Measurements from ENCODE around the gene EOGT. TPM values are rescaled to one million over a fixed set of nuclear protein-coding genes. Genes with fewer than 3 reads are reported as not detected.

EOGT gene
- total RNA-seq, 1 experiment from 2014 or later: 49.9 TPM

DNA sequence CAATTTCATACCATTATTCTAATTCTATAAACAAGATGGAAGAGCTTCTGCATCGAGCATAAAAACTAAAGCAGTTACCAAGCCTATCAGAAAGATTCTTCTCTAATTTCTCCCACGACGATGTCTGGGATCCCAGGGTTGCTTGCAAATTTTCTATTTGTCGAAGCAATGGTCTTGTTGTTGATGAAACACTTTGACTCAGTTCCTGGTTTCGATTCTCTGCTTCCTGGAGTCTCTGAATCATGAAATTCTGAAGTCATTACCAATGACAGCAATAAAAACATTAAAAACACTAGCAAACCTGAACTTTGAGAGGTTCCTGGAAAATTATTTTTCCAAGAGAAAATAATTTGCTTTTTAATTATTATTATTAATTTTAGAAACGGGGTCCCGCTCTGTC is 20.0 kb upstream of the EOGT start:
- Histone ChIP-seq H3K27me3 (ENCODE audit: low read length) (no peaks in the 10 kb centered on the region), H4K20me1 (ENCODE audit: insufficient read depth, low read depth, low read length) (no peaks in the 10 kb centered on the region), H3K4me2 (ENCODE audit: low read depth, low read length, poor library complexity, severe bottlenecking) (no peak overlapping the region), H3K36me3 (ENCODE audit: insufficient read depth, low read length) (peaks cover 53% of the 10 kb centered on the region), H3K27ac (ENCODE audit: low read length) (no peak overlapping the region), H3K79me2 (ENCODE audit: low read length) (0 out of 2 replicates have a peak, but pooled peaks cover 2% of the 10 kb centered on the region), H3K9ac (ENCODE audit: low read length) (no peak overlapping the region), H3K9me2 (replicated peaks; ENCODE audit: insufficient read depth, low read length) (no peaks in the 10 kb centered on the region), H3K9me3 (ENCODE audit: low read length) (no peaks in the 10 kb centered on the region), H2AFZ (ENCODE audit: low read length) (no peak overlapping the region), H3K4me1 (ENCODE audit: low read length) (no peaks in the 10 kb centered on the region), H3K4me3 (ENCODE audit: low read length) (no peak overlapping the region)
- DNase-seq: no peak

DNA sequence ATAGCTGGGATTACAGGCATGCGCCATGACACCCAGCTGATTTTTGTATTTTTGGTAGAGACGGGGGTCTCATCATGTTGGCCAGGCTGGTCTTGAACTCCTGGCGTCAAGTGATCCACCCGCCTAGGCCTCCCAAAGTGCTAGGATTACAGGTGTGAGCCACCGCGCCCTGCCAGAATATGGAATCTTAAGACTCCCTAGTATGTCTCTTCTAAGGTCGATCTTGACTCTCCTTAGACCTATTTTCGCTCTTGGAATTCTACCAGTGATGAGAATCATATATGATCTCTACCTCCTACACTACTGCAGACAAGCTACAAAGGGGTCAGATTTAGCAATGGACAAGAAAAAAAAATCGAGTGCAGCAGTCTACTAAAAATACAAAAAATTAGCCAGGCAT is 19.3 kb upstream of the EOGT start:
- no peak overlapping the region for H3K27ac ChIP-seq (ENCODE audit: low read length)
- H4K20me1 ChIP-seq (ENCODE audit: insufficient read depth, low read depth, low read length): no peaks in the 10 kb centered on the region
- H3K79me2 ChIP-seq (ENCODE audit: low read length): 0 out of 2 replicates have a peak, but pooled peaks cover 2% of the 10 kb centered on the region
- no peaks in the 10 kb centered on the region for H3K27me3 ChIP-seq (ENCODE audit: low read length)
- no peaks in the 10 kb centered on the region for H3K9me2 ChIP-seq (replicated peaks; ENCODE audit: insufficient read depth, low read length)
- H3K9ac ChIP-seq (ENCODE audit: low read length): no peak overlapping the region
- no peak overlapping the region for H2AFZ ChIP-seq (ENCODE audit: low read length)
- no peaks in the 10 kb centered on the region for H3K4me1 ChIP-seq (ENCODE audit: low read length)
- H3K36me3 ChIP-seq (ENCODE audit: insufficient read depth, low read length): peaks cover 52% of the 10 kb centered on the region
- no peak for DNase-seq
- no peak overlapping the region for H3K4me2 ChIP-seq (ENCODE audit: low read depth, low read length, poor library complexity, severe bottlenecking)
- H3K9me3 ChIP-seq (ENCODE audit: low read length): no peaks in the 10 kb centered on the region
- no peak overlapping the region for H3K4me3 ChIP-seq (ENCODE audit: low read length)

DNA sequence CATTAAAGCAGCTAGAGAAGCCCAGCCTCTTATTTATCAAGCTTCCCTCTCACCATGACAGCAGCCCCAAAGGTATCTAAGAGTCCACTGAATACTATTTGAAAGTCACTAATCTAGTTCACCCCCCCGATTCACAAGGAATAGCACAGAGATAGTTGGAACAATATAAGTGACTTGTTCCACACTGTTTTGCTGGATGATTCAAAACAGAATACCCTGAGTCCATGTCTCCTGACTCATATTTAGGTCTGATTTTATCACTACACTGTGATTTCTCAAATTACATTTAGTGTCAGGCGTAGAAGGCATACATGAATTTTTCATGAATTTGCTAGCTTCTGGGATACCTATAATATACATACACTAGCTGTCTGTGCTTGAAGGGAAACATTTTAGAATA is 18.7 kb upstream of the EOGT start:
- peaks cover 57% of the 10 kb centered on the region for H3K36me3 ChIP-seq (ENCODE audit: insufficient read depth, low read length)
- H3K79me2 ChIP-seq (ENCODE audit: low read length): 0 out of 2 replicates have a peak, but pooled peaks cover 2% of the 10 kb centered on the region

DNA sequence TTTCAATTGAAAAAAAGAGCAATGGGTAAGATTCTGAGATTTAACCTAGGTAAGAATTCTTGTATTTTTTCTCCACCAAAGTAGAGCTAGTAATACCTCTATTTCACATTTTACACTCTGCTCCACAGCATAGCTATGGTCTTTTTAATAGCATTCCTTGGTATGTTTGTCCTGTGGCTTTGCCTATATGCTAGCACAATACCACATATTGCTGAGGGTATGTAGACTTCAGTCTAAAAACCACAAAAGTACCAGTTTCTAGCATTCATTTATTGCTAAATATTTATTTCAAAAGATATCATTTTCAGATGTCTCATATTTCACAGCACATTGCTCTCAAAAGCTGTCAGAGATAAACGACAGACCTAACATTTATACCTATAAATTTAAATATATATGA is 18.2 kb upstream of the EOGT start:
- Histone ChIP-seq H4K20me1 (ENCODE audit: insufficient read depth, low read depth, low read length) (no peaks in the 10 kb centered on the region), H3K27me3 (ENCODE audit: low read length) (no peaks in the 10 kb centered on the region), H3K9me3 (ENCODE audit: low read length) (no peaks in the 10 kb centered on the region), H3K79me2 (ENCODE audit: low read length) (0 out of 2 replicates have a peak, but pooled peaks cover 2% of the 10 kb centered on the region), H3K9me2 (replicated peaks; ENCODE audit: insufficient read depth, low read length) (no peaks in the 10 kb centered on the region), H3K4me1 (ENCODE audit: low read length) (no peaks in the 10 kb centered on the region), H3K4me2 (ENCODE audit: low read depth, low read length, poor library complexity, severe bottlenecking) (no peak overlapping the region), H3K9ac (ENCODE audit: low read length) (no peak overlapping the region), H2AFZ (ENCODE audit: low read length) (no peak overlapping the region), H3K36me3 (ENCODE audit: insufficient read depth, low read length) (peaks cover 58% of the 10 kb centered on the region), H3K27ac (ENCODE audit: low read length) (no peak overlapping the region), H3K4me3 (ENCODE audit: low read length) (no peak overlapping the region)
- no peak for DNase-seq

More for the DNA sequence above, 18.7 kb upstream of the EOGT start:
- Histone ChIP-seq H2AFZ (ENCODE audit: low read length) (no peak overlapping the region), H3K27ac (ENCODE audit: low read length) (no peak overlapping the region), H3K4me1 (ENCODE audit: low read length) (no peaks in the 10 kb centered on the region), H3K9ac (ENCODE audit: low read length) (no peak overlapping the region), H3K9me2 (replicated peaks; ENCODE audit: insufficient read depth, low read length) (no peaks in the 10 kb centered on the region), H3K27me3 (ENCODE audit: low read length) (no peaks in the 10 kb centered on the region), H4K20me1 (ENCODE audit: insufficient read depth, low read depth, low read length) (no peaks in the 10 kb centered on the region), H3K4me2 (ENCODE audit: low read depth, low read length, poor library complexity, severe bottlenecking) (no peak overlapping the region), H3K4me3 (ENCODE audit: low read length) (no peak overlapping the region), H3K9me3 (ENCODE audit: low read length) (no peaks in the 10 kb centered on the region)
- DNase-seq: no peak

DNA sequence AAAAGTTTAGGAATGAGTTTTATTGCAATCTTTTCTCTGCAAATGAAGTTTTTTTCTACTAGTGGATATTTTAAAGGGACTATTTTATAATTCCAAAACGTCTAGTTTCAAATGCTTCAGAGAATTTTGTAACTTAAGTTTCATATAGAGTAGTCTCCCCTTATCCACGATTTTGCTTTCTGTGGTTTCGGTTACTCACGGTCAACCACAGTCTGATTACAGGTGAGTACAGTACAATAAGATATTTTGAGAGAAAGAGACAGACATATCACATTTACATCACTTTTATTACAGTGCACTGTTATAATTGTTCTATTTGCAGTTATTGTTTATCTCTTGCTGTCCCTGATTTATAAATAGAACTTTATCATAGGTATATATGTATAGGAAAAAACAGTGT is 7.4 kb upstream of the EOGT start:
- H3K4me2 ChIP-seq (ENCODE audit: low read depth, low read length, poor library complexity, severe bottlenecking): no peak overlapping the region
- H3K79me2 ChIP-seq (ENCODE audit: low read length): no peaks in the 10 kb centered on the region
- H3K36me3 ChIP-seq (ENCODE audit: insufficient read depth, low read length): peaks cover 43% of the 10 kb centered on the region
- no peak overlapping the region for H3K9ac ChIP-seq (ENCODE audit: low read length)
- H2AFZ ChIP-seq (ENCODE audit: low read length): no peak overlapping the region
- no peaks in the 10 kb centered on the region for H3K27me3 ChIP-seq (ENCODE audit: low read length)
- H4K20me1 ChIP-seq (ENCODE audit: insufficient read depth, low read depth, low read length): no peaks in the 10 kb centered on the region
- no peaks in the 10 kb centered on the region for H3K9me2 ChIP-seq (replicated peaks; ENCODE audit: insufficient read depth, low read length)
- H3K27ac ChIP-seq (ENCODE audit: low read length): no peak overlapping the region
- DNase-seq: no peak
- H3K9me3 ChIP-seq (ENCODE audit: low read length): no peaks in the 10 kb centered on the region
- no peaks in the 10 kb centered on the region for H3K4me1 ChIP-seq (ENCODE audit: low read length)
- H3K4me3 ChIP-seq (ENCODE audit: low read length): no peak overlapping the region

DNA sequence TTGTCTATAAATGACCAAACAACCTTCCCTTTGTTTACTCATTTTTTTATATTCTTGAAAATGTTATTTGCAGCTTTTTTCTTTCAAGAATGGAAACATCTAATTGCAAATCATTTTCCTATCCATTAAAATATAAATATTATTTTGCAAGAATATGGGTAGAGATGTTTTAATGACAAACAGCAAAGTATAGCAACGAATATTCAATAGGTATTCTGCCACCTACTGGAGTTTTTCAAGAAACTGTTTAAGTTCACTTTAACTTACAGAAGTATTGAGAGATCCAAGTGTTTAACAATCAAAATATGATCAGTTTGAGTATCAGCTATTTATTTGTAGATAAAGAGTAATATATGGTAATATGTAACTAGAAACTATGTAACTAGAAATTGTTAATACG is 6.9 kb upstream of the EOGT start:
- Histone ChIP-seq H3K9me3 (ENCODE audit: low read length) (no peaks in the 10 kb centered on the region), H2AFZ (ENCODE audit: low read length) (no peak overlapping the region), H3K4me1 (ENCODE audit: low read length) (peaks cover 3% of the 10 kb centered on the region; the same call in 1 of the 2 replicates), H4K20me1 (ENCODE audit: insufficient read depth, low read depth, low read length) (no peaks in the 10 kb centered on the region), H3K9ac (ENCODE audit: low read length) (no peak overlapping the region), H3K79me2 (ENCODE audit: low read length) (peaks cover under 1% of the 10 kb centered on the region; the same call in 1 of the 2 replicates), H3K27ac (ENCODE audit: low read length) (no peak overlapping the region), H3K9me2 (replicated peaks; ENCODE audit: insufficient read depth, low read length) (no peaks in the 10 kb centered on the region), H3K4me2 (ENCODE audit: low read depth, low read length, poor library complexity, severe bottlenecking) (no peak overlapping the region), H3K4me3 (ENCODE audit: low read length) (no peak overlapping the region), H3K27me3 (ENCODE audit: low read length) (no peaks in the 10 kb centered on the region), H3K36me3 (ENCODE audit: insufficient read depth, low read length) (peaks cover 39% of the 10 kb centered on the region)
- peak; percentile 59 for DNase-seq

DNA sequence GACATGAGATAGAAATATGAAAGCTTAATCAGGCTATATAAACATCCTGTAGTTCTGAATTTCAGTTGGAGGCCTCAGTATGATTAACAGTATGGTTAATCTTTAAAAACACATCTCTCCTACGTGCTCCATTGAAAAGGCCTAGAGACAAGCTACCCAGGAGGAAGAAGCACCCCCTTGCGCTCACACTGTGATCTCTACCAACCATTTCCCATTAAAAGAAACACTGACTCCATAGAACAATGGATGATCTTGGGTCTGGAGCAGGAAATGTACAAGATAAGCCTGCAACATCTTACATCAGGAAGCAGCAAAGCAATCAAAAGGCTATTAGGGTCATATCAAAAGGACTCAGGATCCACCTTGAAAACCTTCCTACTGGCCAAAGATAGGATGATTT is 3.4 kb upstream of the EOGT start:
- no peak overlapping the region for H2AFZ ChIP-seq (ENCODE audit: low read length)
- H3K36me3 ChIP-seq (ENCODE audit: insufficient read depth, low read length): peaks cover 13% of the 10 kb centered on the region; the same call in 1 of the 2 replicates
- H3K79me2 ChIP-seq (ENCODE audit: low read length): peaks cover 18% of the 10 kb centered on the region
- DNase-seq: no peak
- H3K9me2 ChIP-seq (replicated peaks; ENCODE audit: insufficient read depth, low read length): no peaks in the 10 kb centered on the region
- no peak overlapping the region for H3K27ac ChIP-seq (ENCODE audit: low read length)
- no peaks in the 10 kb centered on the region for H4K20me1 ChIP-seq (ENCODE audit: insufficient read depth, low read depth, low read length)
- no peaks in the 10 kb centered on the region for H3K27me3 ChIP-seq (ENCODE audit: low read length)
- H3K9me3 ChIP-seq (ENCODE audit: low read length): no peaks in the 10 kb centered on the region
- no peak overlapping the region for H3K4me3 ChIP-seq (ENCODE audit: low read length)
- no peak overlapping the region for H3K4me2 ChIP-seq (ENCODE audit: low read depth, low read length, poor library complexity, severe bottlenecking)
- H3K9ac ChIP-seq (ENCODE audit: low read length): no peak overlapping the region
- H3K4me1 ChIP-seq (ENCODE audit: low read length): peaks cover 30% of the 10 kb centered on the region

DNA sequence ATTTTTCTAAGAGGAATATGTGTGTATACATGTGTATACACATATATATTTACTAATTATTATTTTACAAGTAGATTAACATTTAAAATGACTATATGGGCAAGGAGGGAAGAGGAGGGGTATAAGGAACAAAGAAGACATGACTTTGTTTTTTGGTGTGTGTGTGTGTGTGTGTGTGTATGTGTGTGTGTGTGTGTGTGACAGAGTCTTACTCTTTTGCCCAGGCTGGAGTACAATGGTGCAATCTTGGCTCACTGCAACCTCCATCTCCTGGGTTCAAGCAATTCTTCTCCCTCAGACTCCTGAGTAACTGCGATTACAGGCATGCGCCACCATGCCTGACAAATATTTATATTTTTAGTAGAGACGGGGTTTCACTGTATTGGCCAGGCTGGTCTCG is 2.6 kb upstream of the EOGT start:
- no peak overlapping the region for H3K4me3 ChIP-seq (ENCODE audit: low read length)
- H4K20me1 ChIP-seq (ENCODE audit: insufficient read depth, low read depth, low read length): no peaks in the 10 kb centered on the region
- H3K27ac ChIP-seq (ENCODE audit: low read length): no peak overlapping the region
- peaks cover 11% of the 10 kb centered on the region; the same call in 1 of the 2 replicates for H3K36me3 ChIP-seq (ENCODE audit: insufficient read depth, low read length)
- H2AFZ ChIP-seq (ENCODE audit: low read length): no peak overlapping the region
- H3K4me2 ChIP-seq (ENCODE audit: low read depth, low read length, poor library complexity, severe bottlenecking): no peak overlapping the region
- H3K9me2 ChIP-seq (replicated peaks; ENCODE audit: insufficient read depth, low read length): no peaks in the 10 kb centered on the region
- peaks cover 30% of the 10 kb centered on the region for H3K4me1 ChIP-seq (ENCODE audit: low read length)
- peaks cover 18% of the 10 kb centered on the region for H3K79me2 ChIP-seq (ENCODE audit: low read length)
- no peaks in the 10 kb centered on the region for H3K27me3 ChIP-seq (ENCODE audit: low read length)
- no peak overlapping the region for H3K9ac ChIP-seq (ENCODE audit: low read length)
- no peak for DNase-seq
- H3K9me3 ChIP-seq (ENCODE audit: low read length): no peaks in the 10 kb centered on the region
